Activated CD4-positive, alpha-beta T cell treated with anti-CD3 and anti-CD28 coated beads for 36 hours (primary cell): ENCODE results near the gene FAIM. TPM values are rescaled to one million over a fixed set of nuclear protein-coding genes. Genes with fewer than 3 reads are reported as not detected.
"Not testable (repeated sequence)": the region's sequence is repeated elsewhere in the genome, so short reads cannot be mapped to it uniquely, and the experiment has no call there.

Source experiments
- ATAC-seq: fragments of 200-7000 bp; cut with Tn5 transposase; one replicate; pipeline ENCODE4 v1.10.0; 2021; ENCODE audit warnings: mild to moderate bottlenecking, moderate library complexity
- CTCF ChIA-PET: fragments of 350-600 bp; sonication (Branson Sonifier 250); formaldehyde crosslinking; loops from one replicate; lab custom pipeline; 2021; ENCODE audit warnings: antibody characterized with exemption; lab: Charles Lee
- POLR2A ChIA-PET: fragments of 350-600 bp; sonication (Branson Sonifier 250); formaldehyde crosslinking; loops from one replicate; lab custom pipeline; 2021; ENCODE audit warnings: antibody characterized with exemption, inconsistent platforms; lab: Charles Lee
- DNase-seq: peaks from one replicate; pipeline ENCODE4 v3.0.0-alpha.2; 2020
- H3K27ac Mint-ChIP-seq: one replicate; pipeline ENCODE4 v1.8.0; 2021; ENCODE audit warnings: mixed read lengths
- H3K27me3 Mint-ChIP-seq: one replicate; pipeline ENCODE4 v1.8.0; 2021; ENCODE audit warnings: mixed read lengths
- H3K36me3 Mint-ChIP-seq: one replicate; pipeline ENCODE4 v1.8.0; 2021; ENCODE audit warnings: low read depth, mixed read lengths
- H3K4me1 Mint-ChIP-seq: one replicate; pipeline ENCODE4 v1.8.0; 2021; ENCODE audit warnings: mixed read lengths
- H3K4me3 Mint-ChIP-seq: one replicate; pipeline ENCODE4 v1.8.0; 2021; ENCODE audit warnings: mild to moderate bottlenecking, moderate library complexity, mixed read lengths
- H3K9me3 Mint-ChIP-seq: one replicate; pipeline ENCODE4 v1.8.0; 2021; ENCODE audit warnings: low read depth, mixed read lengths
- intact Hi-C, 2 experiments: fragments of 100-400 bp; cut with DNase I in 1 of 2; cut with micrococcal nuclease in 1 of 2; formaldehyde crosslinking; loops; one replicate each; pipeline versions ENCODE4 v1.14.2 to v1.15.1; 2022 to 2024; cut with DNase I, micrococcal nuclease
- total RNA-seq, 2 experiments: library from RNA; stranded (reverse); gene quantifications; one replicate each; pipeline ENCODE4 v1.2.3, GENCODE V29; 2021

Gene FAIM, protein sequence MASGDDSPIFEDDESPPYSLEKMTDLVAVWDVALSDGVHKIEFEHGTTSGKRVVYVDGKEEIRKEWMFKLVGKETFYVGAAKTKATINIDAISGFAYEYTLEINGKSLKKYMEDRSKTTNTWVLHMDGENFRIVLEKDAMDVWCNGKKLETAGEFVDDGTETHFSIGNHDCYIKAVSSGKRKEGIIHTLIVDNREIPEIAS
- 1 to 10 TPM; 2.6 to 4.0 TPM for total RNA-seq

DNA sequence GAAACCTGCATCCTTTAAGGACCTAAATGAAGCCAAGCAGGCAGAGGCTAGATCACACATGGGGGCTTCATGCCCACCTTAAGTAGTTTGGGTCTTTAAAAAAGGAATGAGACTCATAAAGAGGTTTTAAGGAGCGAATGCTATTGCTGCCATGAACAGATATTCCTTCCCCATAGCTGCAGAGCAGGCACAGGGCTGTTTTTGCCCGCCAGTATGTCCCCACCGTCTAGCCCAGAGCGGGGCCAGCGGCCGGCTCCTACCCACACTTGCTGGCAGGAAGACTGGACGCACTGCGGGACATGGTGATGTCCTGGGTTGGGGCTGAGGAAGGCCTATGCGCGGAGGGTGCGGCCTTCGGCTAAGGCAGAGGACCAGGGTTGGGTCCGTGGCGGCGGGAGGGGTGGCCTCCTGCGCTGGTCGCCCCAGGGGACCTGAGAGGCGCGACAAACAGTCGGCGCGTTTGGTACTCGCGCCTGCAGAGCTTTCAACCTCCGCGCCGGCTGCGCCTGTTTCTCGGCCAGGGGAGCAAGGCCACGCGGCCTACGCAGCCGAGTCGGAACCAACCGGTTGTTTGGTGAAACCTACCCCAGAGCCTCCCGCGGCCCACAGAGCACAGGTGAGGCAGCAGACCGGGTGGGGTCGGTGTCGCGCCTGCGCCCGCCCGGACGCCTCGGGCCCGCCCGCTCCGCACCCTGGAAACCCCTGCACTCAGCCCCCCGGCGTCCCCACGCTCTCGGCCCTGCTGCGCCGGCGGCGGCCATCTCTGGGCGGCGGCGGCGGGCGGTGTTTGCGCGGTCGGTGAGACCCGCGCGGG lies at the start of gene FAIM:
FAIM (plus strand) TSS at position 450 of the 814 bp plus-strand sequence. CDS start 10,956 bp downstream, outside the sequence.
- peak; percentile 74 for ATAC-seq
- no peaks in the 10 kb centered on the region for H3K9me3 Mint-ChIP-seq
- peaks cover 13% of the 10 kb centered on the region for H3K4me1 Mint-ChIP-seq
- POLR2A ChIA-PET: no interaction called here
- CTCF ChIA-PET: interaction anchor here (0.7 to 4.4 kb wide), 4 partner anchors 14 to 526 kb away, joined by 3 to 24 read pairs (median 3); partner anchors contain the start of gene CEP70
- H3K36me3 Mint-ChIP-seq: no peaks in the 10 kb centered on the region
- no peaks in the 10 kb centered on the region for H3K27me3 Mint-ChIP-seq
- peak within 1 kb of the TSS; percentile 77 for H3K4me3 Mint-ChIP-seq
- peak within 1 kb of the TSS; percentile 95 for H3K27ac Mint-ChIP-seq
- intact Hi-C loops: loop anchor here (1.0 to 2.0 kb wide), 2 partner anchors 14 to 226 kb away; partner anchors contain the start of genes CEP70 (in 2 of the 2) and PIK3CB (in 1 of the 2)
- DNase-seq: peak; percentile 79

DNA sequence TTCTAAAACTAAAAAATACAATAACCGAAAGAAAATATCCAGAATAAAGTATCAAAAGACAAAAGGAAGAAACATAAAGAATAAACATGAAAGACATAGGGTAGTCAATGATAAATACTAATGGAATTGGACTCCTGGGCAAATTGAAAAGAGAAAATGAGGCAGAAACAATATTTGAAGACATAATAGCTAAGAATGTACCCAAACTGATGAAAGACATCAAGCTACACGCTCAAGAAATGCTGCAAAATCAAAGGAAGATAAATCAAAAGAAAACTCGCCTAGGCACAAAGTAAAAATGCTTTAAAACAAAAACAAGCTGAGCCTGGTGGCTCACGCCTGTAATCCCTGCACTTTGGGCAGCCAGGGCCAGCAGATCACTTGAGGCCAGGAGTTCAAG lies 49.4 kb upstream of the FAIM start:
- POLR2A ChIA-PET: no interaction called here
- Mint-ChIP-seq H3K27ac (no peak overlapping the region), H3K9me3 (peaks cover 16% of the 10 kb centered on the region), H3K36me3 (peaks cover 66% of the 10 kb centered on the region), H3K4me3 (no peak overlapping the region), H3K27me3 (no peaks in the 10 kb centered on the region), H3K4me1 (no peaks in the 10 kb centered on the region)
- intact Hi-C loops: no loop called here
- DNase-seq (no peak), ATAC-seq (no peak)
- CTCF ChIA-PET: interaction anchor here (0.9 to 1.3 kb wide), 2 partner anchors 10 kb away, joined by 3 to 5 read pairs; no protein-coding TSS in a partner anchor

DNA sequence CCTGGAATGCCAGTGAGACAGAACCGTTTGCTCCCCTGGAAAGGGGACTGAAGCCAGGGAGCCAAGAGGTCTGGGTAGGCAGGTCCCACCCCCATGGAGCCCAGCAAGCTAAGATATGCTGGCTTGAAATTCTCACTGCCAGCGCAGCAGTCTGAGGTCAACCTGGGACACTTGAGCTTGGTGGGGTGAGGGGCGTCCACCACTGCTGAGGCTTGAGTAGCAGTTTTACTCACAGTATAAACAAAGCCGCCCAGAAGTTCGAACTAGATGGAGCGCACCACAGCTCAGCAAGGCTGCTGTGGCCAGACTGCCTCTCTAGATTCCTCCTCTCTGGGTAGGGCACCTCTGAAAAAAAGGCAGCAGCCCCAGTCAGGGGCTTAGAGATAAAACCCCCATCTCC lies 48.1 kb upstream of the FAIM start:
- POLR2A ChIA-PET: no interaction called here
- CTCF ChIA-PET: no interaction called here
- ATAC-seq: no peak
- Mint-ChIP-seq H3K4me1 (no peaks in the 10 kb centered on the region), H3K36me3 (peaks cover 58% of the 10 kb centered on the region), H3K27me3 (no peaks in the 10 kb centered on the region), H3K9me3 (peaks cover 16% of the 10 kb centered on the region), H3K27ac (no peak overlapping the region), H3K4me3 (no peak overlapping the region)
- intact Hi-C loops: no loop called here
- DNase-seq: no peak

DNA sequence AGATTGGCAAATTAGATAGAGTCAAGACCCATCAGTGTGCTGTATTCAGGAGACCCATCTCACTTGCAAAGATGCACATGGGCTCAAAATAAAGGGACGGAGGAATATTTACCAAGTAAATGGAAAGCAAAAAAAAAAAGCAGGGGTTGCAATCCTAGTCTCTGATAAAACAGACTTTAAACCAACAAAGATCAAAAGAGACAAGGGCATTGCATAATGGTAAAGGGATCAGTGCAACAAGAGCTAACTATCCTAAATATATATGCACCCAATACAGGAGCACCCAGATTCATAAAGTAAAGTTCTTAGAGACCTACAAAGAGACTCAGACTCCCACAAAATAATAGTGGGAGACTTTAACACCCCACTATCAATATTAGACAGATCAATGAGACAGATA lies 45.7 kb upstream of the FAIM start:
- DNase-seq, ATAC-seq, CTCF ChIA-PET, H3K4me1 Mint-ChIP-seq, H3K27ac Mint-ChIP-seq, intact Hi-C loops, H3K27me3 Mint-ChIP-seq, POLR2A ChIA-PET, H3K4me3 Mint-ChIP-seq: not testable (repeated sequence)
- peaks cover 47% of the 10 kb centered on the region for H3K36me3 Mint-ChIP-seq
- H3K9me3 Mint-ChIP-seq: peaks cover 16% of the 10 kb centered on the region

DNA sequence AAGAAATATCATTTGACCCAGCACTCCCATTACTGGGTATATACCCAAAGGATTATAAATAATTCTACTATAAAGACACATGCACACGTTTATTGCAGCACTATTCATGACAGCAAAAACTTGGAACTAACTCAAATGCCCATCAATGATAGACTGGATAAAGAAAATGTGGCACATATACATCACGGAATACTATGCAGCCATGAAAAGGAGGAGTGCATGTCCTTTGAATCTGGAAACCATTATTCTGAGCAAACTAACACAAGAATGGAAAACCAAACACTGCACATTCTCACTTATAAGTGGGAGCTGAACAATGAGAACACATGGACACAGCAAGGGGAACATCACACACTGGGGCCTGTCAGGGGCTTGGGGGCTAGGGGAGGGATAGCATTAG lies 42.3 kb upstream of the FAIM start:
- H3K9me3 Mint-ChIP-seq, CTCF ChIA-PET, H3K4me3 Mint-ChIP-seq, intact Hi-C loops, DNase-seq, H3K27me3 Mint-ChIP-seq, H3K4me1 Mint-ChIP-seq, ATAC-seq, H3K27ac Mint-ChIP-seq, POLR2A ChIA-PET: not testable (repeated sequence)
- H3K36me3 Mint-ChIP-seq: peaks cover 31% of the 10 kb centered on the region

DNA sequence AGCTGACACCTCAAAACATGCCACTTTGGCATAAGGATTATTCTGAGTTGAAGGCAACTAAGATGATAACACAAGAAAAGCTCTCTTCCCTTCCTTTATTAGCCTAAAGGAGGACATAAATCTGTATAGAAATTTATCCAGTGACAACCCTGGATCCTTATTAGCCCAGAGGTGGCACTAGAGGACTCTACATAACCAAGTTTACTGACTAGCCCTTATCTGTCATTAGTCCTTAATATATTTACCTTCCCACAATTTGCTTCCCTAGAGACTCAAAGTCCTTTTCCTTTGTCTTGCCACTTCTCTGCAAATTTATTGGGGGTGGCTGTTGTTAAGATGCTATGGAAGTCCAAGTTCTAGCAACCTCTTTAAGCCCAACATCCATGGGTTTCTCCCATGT lies 41.2 kb upstream of the FAIM start:
- POLR2A ChIA-PET: no interaction called here
- Mint-ChIP-seq H3K27me3 (no peaks in the 10 kb centered on the region), H3K27ac (no peak overlapping the region), H3K36me3 (peaks cover 29% of the 10 kb centered on the region), H3K9me3 (peaks cover 4% of the 10 kb centered on the region), H3K4me3 (no peak overlapping the region), H3K4me1 (peaks cover 9% of the 10 kb centered on the region)
- DNase-seq: no peak
- CTCF ChIA-PET: interaction anchor here (1.3 kb wide), 1 partner anchor 27 kb away, joined by 4 read pairs; the partner anchor contains the start of gene CEP70
- intact Hi-C loops: no loop called here
- ATAC-seq: no peak

DNA sequence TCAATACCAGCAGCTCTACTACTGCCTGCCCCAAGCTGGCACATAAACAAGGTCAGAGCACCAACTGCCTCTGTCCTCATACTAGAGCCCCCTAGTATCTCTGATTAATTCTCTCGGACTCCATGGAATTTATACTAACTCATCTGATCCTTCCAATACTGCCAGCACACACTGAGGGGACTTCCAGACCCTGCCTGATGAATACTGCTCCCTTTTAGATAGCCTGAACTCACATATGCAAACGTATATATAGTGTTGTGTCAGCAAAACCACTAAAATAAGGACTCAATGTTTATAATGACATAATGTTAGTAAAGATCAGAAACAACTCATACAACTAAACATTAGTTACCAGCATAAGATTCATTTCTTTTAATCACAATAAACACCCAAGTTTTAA lies 39.5 kb upstream of the FAIM start:
- no peak for DNase-seq
- no peak for ATAC-seq
- CTCF ChIA-PET: interaction anchor here (1.2 to 1.9 kb wide), 3 partner anchors 10 to 354 kb away, joined by 3 to 6 read pairs (median 5); no protein-coding TSS in a partner anchor
- Mint-ChIP-seq H3K27me3 (no peaks in the 10 kb centered on the region), H3K4me1 (peaks cover 9% of the 10 kb centered on the region), H3K27ac (no peak overlapping the region), H3K36me3 (peaks cover 32% of the 10 kb centered on the region), H3K4me3 (no peak overlapping the region), H3K9me3 (peaks cover 11% of the 10 kb centered on the region)
- intact Hi-C loops: no loop called here
- POLR2A ChIA-PET: no interaction called here

DNA sequence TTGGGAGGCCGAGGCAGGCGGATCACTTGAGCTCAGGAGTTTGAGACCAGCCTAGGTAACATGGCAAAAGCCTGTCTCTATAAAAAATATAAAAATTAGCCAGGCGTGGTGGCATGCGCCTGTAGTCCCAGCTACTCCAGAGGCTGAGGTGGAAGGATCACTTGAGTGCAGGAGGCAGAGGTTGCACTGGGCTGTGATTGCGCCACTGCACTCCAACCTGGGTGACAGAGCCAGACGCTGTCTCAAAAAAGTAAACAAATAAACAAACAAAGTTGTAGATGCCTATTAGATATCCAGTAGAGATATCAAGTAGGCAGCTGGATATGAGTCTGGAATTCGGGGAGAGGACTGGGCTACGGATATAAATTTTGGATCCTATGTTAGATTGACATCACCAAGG lies 38.9 kb upstream of the FAIM start:
- peak overlapping the region; percentile 49 for H3K27ac Mint-ChIP-seq
- intact Hi-C loops, H3K27me3 Mint-ChIP-seq, H3K4me1 Mint-ChIP-seq, H3K4me3 Mint-ChIP-seq, POLR2A ChIA-PET, ATAC-seq, DNase-seq: not testable (repeated sequence)
- H3K36me3 Mint-ChIP-seq: peaks cover 31% of the 10 kb centered on the region
- CTCF ChIA-PET: interaction anchor here (1.2 to 1.9 kb wide), 3 partner anchors 10 to 354 kb away, joined by 3 to 6 read pairs (median 5); no protein-coding TSS in a partner anchor
- peaks cover 11% of the 10 kb centered on the region for H3K9me3 Mint-ChIP-seq

DNA sequence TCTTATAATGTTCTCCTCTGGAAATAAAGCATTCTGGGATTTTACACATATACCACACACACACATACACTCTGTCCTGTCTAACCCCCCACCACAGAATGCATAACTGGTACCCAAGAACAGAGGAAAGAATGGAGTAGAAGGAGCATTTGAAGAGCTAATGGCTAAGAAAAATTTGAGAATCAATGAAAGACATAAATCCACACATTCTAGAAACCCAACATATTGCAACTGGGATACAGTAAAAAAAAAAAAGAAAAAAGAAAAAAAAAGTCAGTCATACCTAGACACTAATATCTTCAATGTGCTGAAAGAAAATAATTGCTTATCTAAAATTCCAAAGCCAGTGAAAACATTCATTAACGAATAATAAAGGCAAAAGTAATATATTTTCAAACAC lies 35.4 kb upstream of the FAIM start:
- H3K27me3 Mint-ChIP-seq: no peaks in the 10 kb centered on the region
- H3K4me3 Mint-ChIP-seq: no peak overlapping the region
- intact Hi-C loops: no loop called here
- peaks cover 39% of the 10 kb centered on the region for H3K36me3 Mint-ChIP-seq
- CTCF ChIA-PET: interaction anchor here (1.5 to 1.7 kb wide), 2 partner anchors 22 to 342 kb away, joined by 3 to 5 read pairs; no protein-coding TSS in a partner anchor
- peaks cover 13% of the 10 kb centered on the region for H3K9me3 Mint-ChIP-seq
- DNase-seq (no peak), ATAC-seq (no peak)
- H3K4me1 Mint-ChIP-seq: peaks cover 19% of the 10 kb centered on the region
- POLR2A ChIA-PET: no interaction called here
- no peak overlapping the region for H3K27ac Mint-ChIP-seq

DNA sequence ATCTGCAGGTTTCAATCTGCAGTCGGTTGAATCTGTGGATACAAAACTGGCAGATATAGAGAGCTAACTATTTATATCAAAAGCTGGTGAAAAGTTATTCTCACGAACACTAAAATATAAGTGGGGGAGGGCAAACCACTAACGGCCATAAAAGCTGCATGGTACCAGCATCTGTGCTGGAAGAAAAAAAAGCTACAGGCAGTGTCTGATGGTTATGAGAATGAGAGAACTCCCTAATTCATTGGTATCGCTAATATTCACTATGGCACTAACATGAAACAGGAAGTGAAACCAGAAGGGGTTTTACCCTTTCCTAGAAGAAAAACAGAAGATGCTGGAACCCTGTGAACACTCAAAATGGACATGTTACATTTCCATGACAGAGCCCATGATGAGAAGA lies 30.4 kb upstream of the FAIM start:
- intact Hi-C loops: no loop called here
- peaks cover 9% of the 10 kb centered on the region for H3K9me3 Mint-ChIP-seq
- H3K36me3 Mint-ChIP-seq: peaks cover 24% of the 10 kb centered on the region
- DNase-seq (no peak), ATAC-seq (peak; percentile 65)
- H3K27me3 Mint-ChIP-seq: no peaks in the 10 kb centered on the region
- H3K4me1 Mint-ChIP-seq: peaks cover 24% of the 10 kb centered on the region
- POLR2A ChIA-PET: no interaction called here
- CTCF ChIA-PET: no interaction called here
- H3K27ac Mint-ChIP-seq: no peak overlapping the region
- no peak overlapping the region for H3K4me3 Mint-ChIP-seq

DNA sequence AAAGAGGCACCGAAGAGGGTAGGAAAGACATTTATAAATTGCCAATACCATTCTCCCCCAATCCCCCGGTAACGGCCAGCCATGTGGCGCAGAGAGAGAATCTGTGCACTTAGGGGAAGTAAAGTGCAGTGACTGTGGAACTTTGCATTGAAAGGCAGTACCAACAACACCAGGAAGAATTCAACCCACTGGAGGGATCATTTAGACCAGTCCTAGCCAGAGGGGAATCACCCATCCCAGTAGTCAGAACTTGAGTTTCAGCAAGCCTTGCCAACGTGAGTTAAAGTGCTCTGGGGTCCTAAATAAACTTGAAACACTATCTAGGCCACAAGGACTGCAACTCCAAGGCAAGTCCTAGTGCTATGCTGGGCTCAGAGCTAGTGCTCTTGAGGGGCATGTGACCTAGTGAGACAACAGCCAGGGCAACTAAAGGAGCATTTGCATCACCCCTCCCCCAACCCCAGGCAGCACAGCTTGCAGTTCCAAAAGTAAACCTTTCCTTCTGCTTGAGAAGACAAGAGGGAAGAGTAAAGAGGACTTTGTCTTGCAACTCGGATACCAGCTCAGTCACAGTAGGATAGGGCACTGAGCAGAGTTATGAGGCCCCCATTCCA lies 29.5 kb upstream of the FAIM start:
- H3K27ac Mint-ChIP-seq: no peak overlapping the region
- POLR2A ChIA-PET: no interaction called here
- intact Hi-C loops: no loop called here

More for the DNA sequence above, 29.5 kb upstream of the FAIM start:
- ATAC-seq: no peak
- CTCF ChIA-PET: interaction anchor here (0.8 to 1.8 kb wide), 2 partner anchors 16 to 336 kb away, joined by 3 to 8 read pairs; partner anchors contain the start of gene CEP70
- Mint-ChIP-seq H3K9me3 (peaks cover 5% of the 10 kb centered on the region), H3K36me3 (peaks cover 15% of the 10 kb centered on the region), H3K4me3 (no peak overlapping the region), H3K4me1 (peaks cover 33% of the 10 kb centered on the region), H3K27me3 (no peaks in the 10 kb centered on the region)
- no peak for DNase-seq
